Measurements from ENCODE around the gene PECR.

The PECR gene

DNA sequence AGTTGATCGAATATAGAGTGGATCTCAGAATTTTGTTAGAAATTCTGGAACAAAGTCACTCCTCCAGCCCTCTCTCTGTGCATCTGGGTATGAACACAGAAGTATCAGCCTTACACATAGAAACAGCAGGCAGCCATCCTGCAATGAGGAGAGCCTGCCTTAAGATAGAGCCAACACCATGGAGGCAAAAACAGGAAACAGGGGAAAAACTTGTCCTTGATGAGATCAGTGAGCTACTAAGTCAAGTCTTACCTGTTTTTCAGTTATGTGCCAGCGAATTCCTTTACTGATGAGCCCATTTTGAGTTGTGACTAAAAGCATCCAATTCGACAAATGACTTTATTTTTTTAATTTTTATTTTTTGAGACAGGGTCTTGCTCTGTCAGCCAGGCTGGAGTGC, 41.7 kb downstream of the PECR start:
- DNase-seq, result no peak
- intact Hi-C loops (cut with DNase I), result no loop called here

GRCh38 chr2:216034065-216034464, 47.5 kb downstream of the PECR start:
- DNase-seq, result peak; percentile 42 to 95 (median 76)
- intact Hi-C loops (cut with DNase I), result no loop called here

DNA sequence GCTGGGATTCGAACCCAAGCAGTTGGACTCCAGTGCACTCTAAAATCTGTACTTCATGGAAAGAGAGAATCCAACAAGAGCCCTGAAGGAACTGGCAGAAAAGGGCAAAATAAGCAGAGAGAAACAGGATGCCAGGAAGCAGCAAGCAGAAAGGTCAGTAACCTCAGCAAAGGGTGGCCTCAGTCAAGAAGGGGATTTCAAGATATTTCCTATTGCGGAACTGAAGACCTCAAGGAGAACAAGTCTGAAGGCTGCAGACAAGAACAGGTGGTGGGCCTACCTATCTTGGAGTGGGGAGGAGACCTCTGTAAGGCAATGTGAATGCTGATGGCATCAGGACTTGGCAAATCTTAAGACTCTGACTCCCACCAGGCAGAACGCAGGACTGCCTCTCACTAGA, 48.2 kb downstream of the PECR start:
- intact Hi-C loops (cut with DNase I), result loop anchor here (2.0 kb wide), 1 partner anchor 49 kb away; no protein-coding TSS in a partner anchor

GRCh38 chr2:216031960-216032689, 49.5 kb downstream of the PECR start:
- intact Hi-C loops (cut with DNase I), result loop anchor here (2.0 kb wide), 1 partner anchor 51 kb away; no protein-coding TSS in a partner anchor
- DNase-seq, result no peak

More for the DNA sequence above, 48.2 kb downstream of the PECR start:
- no peak for DNase-seq

- intact Hi-C loops (cut with DNase I), result no loop called here
- DNase-seq, result no peak
These were observed 51.4 kb downstream of the PECR start for GRCh38 chr2:216030216-216030615.

- DNase-seq, result no peak
- intact Hi-C loops (cut with DNase I), result no loop called here
These were observed 52.0 kb downstream of the PECR start for GRCh38 chr2:216029416-216030129.

- no peak for DNase-seq
- intact Hi-C loops (cut with DNase I), result no loop called here
These were observed 56.8 kb downstream of the PECR start for GRCh38 chr2:216024779-216025336.

DNA sequence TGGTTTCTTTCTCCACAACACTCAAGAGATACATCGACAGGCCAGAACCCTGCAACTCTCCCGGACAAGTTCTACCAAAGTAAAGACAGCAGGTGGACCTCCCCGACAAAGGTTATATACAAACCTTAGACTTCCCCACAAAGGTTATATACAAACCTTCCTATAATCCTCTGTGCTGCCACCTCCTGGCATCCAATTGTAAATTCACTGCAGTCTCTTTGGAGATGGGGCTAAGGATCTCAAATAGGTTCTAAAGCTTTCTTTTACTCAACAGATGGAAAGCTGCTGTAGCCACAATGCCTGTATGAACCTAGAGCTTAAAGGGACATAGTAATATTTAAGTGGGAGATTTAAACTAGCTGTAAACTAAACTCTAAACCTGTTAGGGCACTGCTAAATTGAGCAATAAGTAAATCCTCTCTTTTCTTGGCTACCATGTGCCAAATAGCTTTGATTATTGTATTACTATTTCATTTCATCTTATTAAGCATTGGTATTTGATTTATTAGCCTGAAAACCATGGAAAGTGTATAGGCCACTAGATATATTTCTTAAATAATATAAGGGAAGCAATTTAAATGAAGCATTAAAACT, 58.5 kb downstream of the PECR start:
- intact Hi-C loops (cut with DNase I), result no loop called here

GRCh38 chr2:216021768-216022565, 59.6 kb downstream of the PECR start:
- intact Hi-C loops (cut with DNase I), result no loop called here
- DNase-seq, result no peak

More for the DNA sequence above, 58.5 kb downstream of the PECR start:
- DNase-seq, result peak in 4 of 10 donors; percentile 21 to 48 (median 24)

DNA sequence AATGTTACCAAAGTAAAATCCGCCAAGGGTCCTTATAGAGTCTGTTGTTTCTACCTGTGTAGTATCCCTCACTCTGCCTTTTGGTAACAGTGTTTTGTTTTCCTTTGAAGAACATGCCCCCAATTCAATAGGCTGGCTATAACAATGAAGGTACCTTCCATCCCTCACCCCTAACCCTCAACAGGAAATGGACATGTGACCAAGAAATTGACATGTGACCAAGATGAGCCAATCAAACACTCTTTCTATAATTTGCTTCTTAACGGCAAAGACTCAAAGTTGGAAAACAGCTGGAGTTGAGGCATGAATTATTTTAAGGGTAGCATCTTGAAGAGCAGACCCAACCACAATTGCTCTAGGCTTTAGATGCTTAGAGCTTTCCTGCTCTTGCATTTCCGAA, 62.9 kb downstream of the PECR start:
- DNase-seq, result no peak
- intact Hi-C loops (cut with DNase I), result no loop called here

- peak in 1 of 10 donors; percentile 21 for DNase-seq
- intact Hi-C loops (cut with DNase I), result no loop called here
These were observed 64.2 kb downstream of the PECR start for GRCh38 chr2:216017365-216017764.

- intact Hi-C loops (cut with DNase I), result no loop called here
- DNase-seq, result no peak
These were observed 65.0 kb downstream of the PECR start for GRCh38 chr2:216016581-216016980.

- intact Hi-C loops (cut with DNase I), result no loop called here
- DNase-seq, result no peak
These were observed 65.7 kb downstream of the PECR start for GRCh38 chr2:216015722-216016464.

- intact Hi-C loops (cut with DNase I), result no loop called here
- no peak for DNase-seq
These were observed 66.6 kb downstream of the PECR start for GRCh38 chr2:216014986-216015385.

DNA sequence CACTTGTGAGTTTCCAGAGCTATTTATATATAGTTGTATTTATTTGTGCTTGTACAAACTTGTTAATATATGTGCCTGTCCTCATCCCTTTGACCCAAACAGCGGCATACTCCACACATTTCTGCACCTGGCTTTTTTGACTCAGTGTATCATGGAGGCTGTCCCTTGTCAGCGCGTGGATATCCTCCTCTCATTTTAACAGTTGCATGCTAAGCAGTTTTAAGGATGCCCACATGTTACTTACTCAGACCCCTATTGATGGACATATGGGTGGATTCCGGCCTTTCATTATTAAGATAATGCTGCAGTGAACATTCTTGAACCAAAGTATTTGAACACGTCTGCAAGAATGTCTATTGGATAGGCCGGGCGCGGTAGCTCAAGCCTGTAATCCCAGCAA, 67.6 kb downstream of the PECR start:
- intact Hi-C loops (cut with DNase I), result no loop called here

GRCh38 chr2:216013080-216013909, 68.3 kb downstream of the PECR start, which contains the start of gene MREG:
Gene MREG (minus strand): TSS chr2:216013551. CDS start chr2:216013327, 224 bp downstream.
- intact Hi-C loops (cut with DNase I), result no loop called here
- DNase-seq, result peak; percentile 56 to 94 (median 76)

More for the DNA sequence above, 67.6 kb downstream of the PECR start:
- no peak for DNase-seq

DNA sequence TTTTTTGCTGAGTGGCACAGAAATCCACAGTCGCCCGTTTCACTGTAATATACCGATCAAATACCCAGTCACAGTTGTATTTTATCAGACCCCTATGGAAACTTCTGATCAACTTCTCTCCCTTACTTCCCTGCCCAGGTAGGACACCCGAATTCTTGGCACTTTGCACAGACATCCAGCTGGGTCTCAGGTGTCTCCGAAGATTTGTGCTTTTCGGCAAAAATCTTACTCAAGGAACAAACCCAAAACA, 68.9 kb downstream of the PECR start:
- intact Hi-C loops (cut with DNase I), result no loop called here

GRCh38 chr2:216012133-216012829, 69.3 kb downstream of the PECR start:
- DNase-seq, result no peak
- intact Hi-C loops (cut with DNase I), result no loop called here

More for the DNA sequence above, 68.9 kb downstream of the PECR start:
- DNase-seq, result no peak

All from posterior cingulate gyrus (tissue), 11 donors.